ENCODE results near the gene ART4.

Gene ART4

DNA sequence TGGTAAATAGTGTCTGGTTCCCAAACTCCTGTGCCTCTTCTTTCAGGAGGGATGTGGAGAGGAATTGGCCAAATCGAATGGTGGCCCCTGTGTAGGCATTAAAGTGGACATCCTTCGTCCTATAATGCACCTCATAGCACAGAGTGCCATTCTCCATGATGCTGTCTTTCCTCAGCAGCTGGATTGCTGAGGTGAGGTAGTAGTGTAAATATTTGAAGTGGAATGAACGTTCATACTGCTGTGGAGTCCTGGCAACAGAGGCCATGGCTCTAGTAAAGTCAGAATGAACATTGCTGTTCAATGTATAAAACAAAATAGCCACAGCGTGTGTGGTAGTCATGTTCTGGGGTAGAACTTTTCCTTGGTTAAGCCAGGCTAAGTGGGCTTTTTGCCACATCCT, 2.7 kb downstream of the ART4 start:
- H3K27ac Mint-ChIP-seq, result no peak overlapping the region
- peaks cover 13% of the 10 kb centered on the region for H3K4me1 Mint-ChIP-seq
- no peak overlapping the region for H3K4me3 Mint-ChIP-seq
- H3K9me3 Mint-ChIP-seq, result peaks cover 6% of the 10 kb centered on the region
- no peaks in the 10 kb centered on the region for H3K27me3 Mint-ChIP-seq
- peaks cover 7% of the 10 kb centered on the region for H3K36me3 Mint-ChIP-seq
- no peak for ATAC-seq

DNA sequence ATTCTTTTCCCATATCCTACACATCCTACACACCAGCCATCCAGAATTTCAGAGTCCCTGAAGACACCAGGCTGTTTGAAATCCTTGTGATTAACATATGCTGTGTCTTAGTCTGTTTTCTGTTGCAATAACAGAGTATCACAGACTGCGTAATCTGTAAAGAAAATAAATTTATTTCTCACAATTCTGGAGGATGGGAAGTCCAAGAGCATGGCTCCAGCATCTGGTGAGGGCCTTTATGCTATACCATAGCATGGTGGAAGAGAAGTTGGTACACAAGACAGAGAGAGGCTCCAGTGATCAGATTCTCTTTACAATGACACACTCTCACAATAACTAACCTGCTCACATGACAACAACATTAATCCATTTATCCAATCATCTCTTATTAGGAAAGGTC, 4.1 kb downstream of the ART4 start:
- Mint-ChIP-seq H3K9me3 (peaks cover 6% of the 10 kb centered on the region), H3K27ac (no peak overlapping the region), H3K4me3 (no peak overlapping the region), H3K4me1 (peaks cover 13% of the 10 kb centered on the region), H3K36me3 (peaks cover 7% of the 10 kb centered on the region), H3K27me3 (no peaks in the 10 kb centered on the region)
- ATAC-seq, result no peak

- H3K9me3 Mint-ChIP-seq, result peaks cover 6% of the 10 kb centered on the region
- H3K4me1 Mint-ChIP-seq, result peaks cover 12% of the 10 kb centered on the region
- H3K4me3 Mint-ChIP-seq, result no peak overlapping the region
- ATAC-seq, result no peak
- no peaks in the 10 kb centered on the region for H3K27me3 Mint-ChIP-seq
- peaks cover 13% of the 10 kb centered on the region for H3K36me3 Mint-ChIP-seq
- no peak overlapping the region for H3K27ac Mint-ChIP-seq
These were observed 6.8 kb downstream of the ART4 start for GRCh38 chr12:14836336-14837210.

DNA sequence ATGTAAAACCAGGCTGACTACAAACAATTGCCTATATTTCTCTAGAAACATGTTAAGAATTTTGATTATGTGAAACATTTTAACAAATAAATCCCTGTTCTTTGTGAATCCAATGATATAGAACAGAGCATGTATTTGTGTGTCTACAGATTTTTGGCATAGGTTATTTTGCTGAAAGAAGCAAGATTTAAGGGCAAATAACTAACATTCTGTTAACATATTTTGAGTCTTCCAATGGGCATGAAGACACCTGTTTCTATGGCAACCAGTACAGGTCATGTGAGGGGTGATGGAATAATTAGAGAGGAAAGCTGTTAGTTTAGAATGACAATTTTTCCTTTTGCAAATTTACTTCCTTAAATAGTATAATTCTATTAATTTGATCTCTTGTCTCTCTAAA, 8.8 kb downstream of the ART4 start:
- Mint-ChIP-seq H3K9me3 (peaks cover 6% of the 10 kb centered on the region), H3K36me3 (peaks cover 12% of the 10 kb centered on the region), H3K27ac (no peak overlapping the region), H3K27me3 (no peaks in the 10 kb centered on the region), H3K4me3 (no peak overlapping the region), H3K4me1 (peaks cover 6% of the 10 kb centered on the region)
- no peak for ATAC-seq

- Mint-ChIP-seq H3K4me1 (peaks cover 6% of the 10 kb centered on the region), H3K4me3 (no peak overlapping the region), H3K9me3 (peaks cover under 1% of the 10 kb centered on the region), H3K27ac (no peak overlapping the region), H3K36me3 (peaks cover 6% of the 10 kb centered on the region), H3K27me3 (no peaks in the 10 kb centered on the region)
- ATAC-seq, result no peak
These were observed 9.4 kb downstream of the ART4 start for GRCh38 chr12:14833952-14834351.

DNA sequence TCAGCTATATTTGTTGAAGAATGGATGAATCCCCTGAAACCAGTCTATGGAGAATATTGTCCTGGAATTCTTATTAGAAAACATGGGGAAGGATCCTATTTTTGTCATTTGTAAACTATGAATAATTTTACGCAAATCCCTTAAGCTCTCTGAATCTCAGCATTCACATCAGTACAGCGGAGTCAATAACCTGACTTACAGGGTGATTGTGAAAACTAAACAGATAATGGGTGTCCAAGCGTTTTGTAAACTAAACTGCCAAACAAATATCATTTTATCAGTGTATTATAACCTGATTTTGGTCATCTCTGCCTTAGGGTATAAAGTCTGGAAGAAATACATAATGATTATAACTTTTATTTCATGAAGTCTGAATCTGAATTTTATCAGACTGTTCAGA, 10.0 kb downstream of the ART4 start:
- peaks cover 6% of the 10 kb centered on the region for H3K4me1 Mint-ChIP-seq
- no peaks in the 10 kb centered on the region for H3K9me3 Mint-ChIP-seq
- H3K4me3 Mint-ChIP-seq, result no peak overlapping the region
- ATAC-seq, result no peak
- no peaks in the 10 kb centered on the region for H3K27me3 Mint-ChIP-seq
- peaks cover 6% of the 10 kb centered on the region for H3K36me3 Mint-ChIP-seq
- no peak overlapping the region for H3K27ac Mint-ChIP-seq

DNA sequence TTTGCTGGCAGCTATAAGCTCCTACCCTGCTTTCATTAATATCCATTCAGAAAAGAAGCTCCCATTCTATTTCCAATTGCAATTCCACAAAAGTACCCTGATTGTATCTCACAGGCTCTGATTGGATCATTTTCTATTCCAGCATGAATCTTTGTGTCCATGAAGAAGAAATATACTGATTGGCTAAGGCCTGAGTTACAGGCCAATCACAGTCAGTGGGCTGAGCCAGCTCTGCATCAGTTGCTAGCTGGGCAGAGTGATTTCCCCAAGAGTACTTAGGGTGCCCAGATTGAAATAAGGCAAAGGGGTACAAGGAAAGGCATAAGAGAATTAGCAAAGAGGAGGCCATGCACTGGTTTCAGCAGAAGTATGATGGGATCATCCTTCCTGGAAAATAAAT, 14.4 kb downstream of the ART4 start:
- Mint-ChIP-seq H3K4me1 (no peaks in the 10 kb centered on the region), H3K27ac (no peak overlapping the region), H3K36me3 (peaks cover 6% of the 10 kb centered on the region), H3K9me3 (no peaks in the 10 kb centered on the region), H3K4me3 (no peak overlapping the region), H3K27me3 (no peaks in the 10 kb centered on the region)
- no peak for ATAC-seq

DNA sequence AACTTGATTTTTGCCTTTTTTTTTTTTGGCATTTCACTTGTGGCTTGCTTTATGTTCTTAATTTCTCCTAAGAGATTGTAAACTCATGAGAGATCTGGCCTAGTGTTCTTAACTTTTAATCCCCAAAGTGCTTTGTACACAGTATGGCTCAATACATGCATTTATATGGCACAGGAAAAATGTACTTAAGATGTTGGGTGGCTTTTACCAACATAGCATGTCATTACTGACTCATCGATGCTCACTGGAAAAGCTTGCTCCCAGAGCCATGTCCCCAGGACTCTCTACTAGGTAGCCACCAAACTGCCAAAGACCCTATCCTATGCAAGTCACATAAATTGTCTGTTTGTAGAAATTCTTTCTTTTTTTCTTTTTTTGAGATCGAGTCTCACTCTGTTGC, 16.3 kb downstream of the ART4 start:
- Mint-ChIP-seq H3K4me3 (no peak overlapping the region), H3K9me3 (no peaks in the 10 kb centered on the region), H3K27ac (no peak overlapping the region), H3K4me1 (no peaks in the 10 kb centered on the region), H3K27me3 (no peaks in the 10 kb centered on the region), H3K36me3 (peaks cover 2% of the 10 kb centered on the region)
- ATAC-seq, result no peak

DNA sequence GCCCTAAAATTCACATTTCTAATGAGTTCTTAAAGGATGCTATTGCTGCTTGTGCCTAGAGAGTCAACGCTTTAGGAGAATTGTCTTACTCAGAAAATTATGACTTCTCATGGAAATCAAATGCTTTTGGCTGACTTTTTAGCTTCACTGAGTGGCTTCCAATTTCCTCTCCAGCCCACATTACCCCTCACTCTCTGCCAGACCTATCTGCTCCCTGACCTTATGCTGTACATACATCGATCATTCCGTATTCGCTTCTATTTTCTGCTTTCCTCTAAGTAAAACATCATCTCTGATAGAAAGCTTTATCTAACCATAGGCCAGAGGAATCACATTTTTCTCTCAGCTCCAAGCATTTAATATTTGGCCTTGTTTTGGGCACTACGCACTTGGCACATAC, 16.8 kb downstream of the ART4 start:
- H3K36me3 Mint-ChIP-seq, result no peaks in the 10 kb centered on the region
- H3K4me3 Mint-ChIP-seq, result no peak overlapping the region
- no peaks in the 10 kb centered on the region for H3K9me3 Mint-ChIP-seq
- H3K27me3 Mint-ChIP-seq, result no peaks in the 10 kb centered on the region
- H3K27ac Mint-ChIP-seq, result no peak overlapping the region
- no peak for ATAC-seq
- H3K4me1 Mint-ChIP-seq, result no peaks in the 10 kb centered on the region

GRCh38 chr12:14825256-14825655, 18.1 kb downstream of the ART4 start:
- ATAC-seq, result no peak
- no peak overlapping the region for H3K27ac Mint-ChIP-seq
- no peaks in the 10 kb centered on the region for H3K9me3 Mint-ChIP-seq
- no peak overlapping the region for H3K4me3 Mint-ChIP-seq
- H3K27me3 Mint-ChIP-seq, result no peaks in the 10 kb centered on the region
- H3K36me3 Mint-ChIP-seq, result no peaks in the 10 kb centered on the region
- no peaks in the 10 kb centered on the region for H3K4me1 Mint-ChIP-seq

- Mint-ChIP-seq H3K4me1 (no peaks in the 10 kb centered on the region), H3K27me3 (no peaks in the 10 kb centered on the region), H3K27ac (no peak overlapping the region), H3K4me3 (no peak overlapping the region), H3K9me3 (no peaks in the 10 kb centered on the region), H3K36me3 (no peaks in the 10 kb centered on the region)
- no peak for ATAC-seq
These were observed 19.2 kb downstream of the ART4 start for GRCh38 chr12:14824012-14824634.

DNA sequence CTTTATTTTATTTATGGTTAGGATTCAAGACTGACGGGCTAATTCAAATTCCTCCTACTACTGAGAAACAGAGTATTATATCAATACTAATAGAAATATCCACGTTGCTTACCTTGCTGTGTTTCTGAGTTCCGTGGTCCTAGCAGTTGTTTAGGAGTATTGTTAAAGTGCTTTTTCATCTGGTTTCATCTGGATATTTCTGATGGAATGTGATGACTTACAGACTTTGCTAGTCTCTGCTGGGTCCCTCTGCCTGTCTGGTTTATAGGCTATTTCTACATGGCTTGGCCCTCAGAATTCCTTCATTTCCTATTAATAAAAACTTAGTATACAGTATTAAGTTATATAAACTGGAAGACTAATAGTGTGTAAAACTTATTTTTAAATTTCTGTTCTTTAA, 29.3 kb downstream of the ART4 start, which contains the start of gene SMCO3:
TSS of gene SMCO3 (minus strand) at position 169 of the 400 bp plus-strand sequence. CDS start 7,502 bp downstream, outside the sequence.
- Mint-ChIP-seq H3K4me1 (peaks cover 16% of the 10 kb centered on the region), H3K36me3 (peaks cover 11% of the 10 kb centered on the region), H3K27ac (peak within 1 kb of the TSS; percentile 39), H3K9me3 (peaks cover 7% of the 10 kb centered on the region), H3K27me3 (no peaks in the 10 kb centered on the region), H3K4me3 (no peak within 1 kb of the TSS)
- ATAC-seq, result no peak

GRCh38 chr12:14811486-14811885, 31.8 kb downstream of the ART4 start:
- H3K4me1 Mint-ChIP-seq, result peaks cover 16% of the 10 kb centered on the region
- no peaks in the 10 kb centered on the region for H3K27me3 Mint-ChIP-seq
- no peak for ATAC-seq
- H3K9me3 Mint-ChIP-seq, result no peaks in the 10 kb centered on the region
- no peak overlapping the region for H3K27ac Mint-ChIP-seq
- H3K4me3 Mint-ChIP-seq, result no peak overlapping the region
- no peaks in the 10 kb centered on the region for H3K36me3 Mint-ChIP-seq

GRCh38 chr12:14810953-14811483, 32.3 kb downstream of the ART4 start:
- no peaks in the 10 kb centered on the region for H3K27me3 Mint-ChIP-seq
- no peak for ATAC-seq
- H3K4me3 Mint-ChIP-seq, result no peak overlapping the region
- H3K36me3 Mint-ChIP-seq, result no peaks in the 10 kb centered on the region
- peaks cover 16% of the 10 kb centered on the region for H3K4me1 Mint-ChIP-seq
- no peaks in the 10 kb centered on the region for H3K9me3 Mint-ChIP-seq
- H3K27ac Mint-ChIP-seq, result no peak overlapping the region

DNA sequence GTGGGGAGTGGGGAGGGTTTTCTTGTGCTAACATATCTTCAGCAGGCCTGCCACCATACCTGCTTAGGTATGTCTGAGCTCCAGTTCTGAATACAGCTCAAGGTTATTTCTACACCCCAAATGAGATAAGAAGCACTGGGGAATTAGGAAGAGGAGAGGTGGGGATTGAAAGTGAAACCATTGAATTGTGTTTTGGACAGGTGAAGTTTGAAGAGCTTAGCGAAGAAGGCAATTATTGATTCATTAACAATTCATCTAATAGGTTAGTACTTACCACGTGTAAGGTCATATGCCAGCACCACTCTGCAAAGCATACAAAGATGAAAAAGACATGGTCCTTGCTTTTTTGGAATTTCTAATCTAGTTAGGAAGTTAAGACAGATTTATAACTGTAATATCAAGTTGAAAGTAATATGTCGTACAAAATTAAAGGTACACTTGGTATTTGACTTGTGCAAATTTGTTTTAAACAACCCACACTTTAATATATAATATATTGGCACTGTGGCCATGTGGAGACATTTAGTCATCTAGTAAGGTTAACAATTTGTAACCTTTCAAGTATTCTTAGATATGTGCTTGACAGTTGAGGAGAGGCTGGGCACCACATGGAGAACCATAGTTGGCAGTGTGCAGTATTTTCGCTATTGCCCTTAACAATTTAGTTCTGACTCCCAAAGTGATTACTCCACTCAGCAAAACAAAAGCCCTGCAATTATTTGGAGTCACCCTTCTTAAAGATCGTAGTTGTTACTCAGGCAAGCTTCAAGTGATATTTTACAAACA, 33.0 kb downstream of the ART4 start:
- no peak for ATAC-seq
- Mint-ChIP-seq H3K9me3 (no peaks in the 10 kb centered on the region), H3K36me3 (no peaks in the 10 kb centered on the region), H3K4me1 (peaks cover 16% of the 10 kb centered on the region), H3K27me3 (no peaks in the 10 kb centered on the region), H3K27ac (no peak overlapping the region), H3K4me3 (no peak overlapping the region)
